ENCODE measurements around the gene CCDC43. TPM values are rescaled to one million over a fixed set of nuclear protein-coding genes. Genes with fewer than 3 reads are reported as not detected.

CCDC43 gene
- total RNA-seq, 4 donors from 2014 or later, result 11.2 to 13.3 (median 12.2) TPM

DNA sequence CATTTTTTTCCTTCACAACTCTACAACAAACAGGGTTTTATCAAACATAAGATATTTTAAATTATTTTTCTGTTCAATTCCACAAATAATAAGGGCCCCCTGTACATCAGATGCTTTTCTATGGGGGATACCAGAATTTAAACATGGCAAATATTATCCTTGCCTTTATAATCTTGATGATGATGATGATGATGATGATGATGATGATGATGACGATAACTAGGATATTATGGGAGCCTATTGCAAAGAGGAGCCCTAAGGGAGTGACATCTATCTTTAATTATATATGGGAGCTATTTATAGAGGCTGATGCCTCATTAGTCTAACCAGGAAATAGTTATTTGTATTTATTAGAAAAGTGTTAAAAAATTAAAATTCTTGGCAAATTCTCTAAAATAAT is 26.5 kb downstream of the CCDC43 start:
- no peak overlapping the region for H3K27ac ChIP-seq
- H3K4me3 ChIP-seq, result no peak overlapping the region
- no peaks in the 10 kb centered on the region for H3K9me3 ChIP-seq
- H3K36me3 ChIP-seq, result no peaks in the 10 kb centered on the region
- TF ChIP-seq EP300 (IDR thresholded peaks at IDR 0.05) (no peak), POLR2A (IDR thresholded peaks at IDR 0.05) (no peak), POLR2AphosphoS5 (IDR thresholded peaks at IDR 0.05) (no peak)
- TF ChIP-seq, protein P1, sequence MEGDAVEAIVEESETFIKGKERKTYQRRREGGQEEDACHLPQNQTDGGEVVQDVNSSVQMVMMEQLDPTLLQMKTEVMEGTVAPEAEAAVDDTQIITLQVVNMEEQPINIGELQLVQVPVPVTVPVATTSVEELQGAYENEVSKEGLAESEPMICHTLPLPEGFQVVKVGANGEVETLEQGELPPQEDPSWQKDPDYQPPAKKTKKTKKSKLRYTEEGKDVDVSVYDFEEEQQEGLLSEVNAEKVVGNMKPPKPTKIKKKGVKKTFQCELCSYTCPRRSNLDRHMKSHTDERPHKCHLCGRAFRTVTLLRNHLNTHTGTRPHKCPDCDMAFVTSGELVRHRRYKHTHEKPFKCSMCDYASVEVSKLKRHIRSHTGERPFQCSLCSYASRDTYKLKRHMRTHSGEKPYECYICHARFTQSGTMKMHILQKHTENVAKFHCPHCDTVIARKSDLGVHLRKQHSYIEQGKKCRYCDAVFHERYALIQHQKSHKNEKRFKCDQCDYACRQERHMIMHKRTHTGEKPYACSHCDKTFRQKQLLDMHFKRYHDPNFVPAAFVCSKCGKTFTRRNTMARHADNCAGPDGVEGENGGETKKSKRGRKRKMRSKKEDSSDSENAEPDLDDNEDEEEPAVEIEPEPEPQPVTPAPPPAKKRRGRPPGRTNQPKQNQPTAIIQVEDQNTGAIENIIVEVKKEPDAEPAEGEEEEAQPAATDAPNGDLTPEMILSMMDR (IDR thresholded peaks at IDR 0.05), result no peak
- no peaks in the 10 kb centered on the region for H3K4me1 ChIP-seq
- DNase-seq (ENCODE audit: low spot score in 2 of 2), result no peak
- H3K27me3 ChIP-seq, result peaks cover 9% of the 10 kb centered on the region
- 85% methylated on average over 1 of the region's 1 CpG for WGBS

DNA sequence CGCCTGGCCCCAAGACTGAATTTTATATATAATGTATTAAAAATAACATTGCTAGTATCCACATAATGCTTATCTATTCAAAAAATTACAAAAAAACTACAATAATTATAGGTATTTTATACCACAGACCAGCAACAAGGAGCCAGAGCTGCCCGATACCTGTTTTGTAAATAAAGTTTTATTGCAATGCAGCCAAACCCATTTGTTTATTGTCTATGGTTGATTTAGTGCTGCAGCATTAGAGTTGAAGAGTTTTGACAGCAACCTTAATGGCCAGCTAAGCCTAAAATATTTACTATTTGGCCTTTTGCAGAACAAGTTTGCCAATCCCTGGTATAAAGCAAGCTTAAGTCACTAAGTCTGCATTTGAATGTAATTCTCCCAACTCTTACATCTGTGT is 27.7 kb downstream of the CCDC43 start:
- Histone ChIP-seq H3K27ac (no peak overlapping the region), H3K9me3 (no peaks in the 10 kb centered on the region), H3K36me3 (no peaks in the 10 kb centered on the region), H3K27me3 (peaks cover 22% of the 10 kb centered on the region), H3K4me3 (no peak overlapping the region), H3K4me1 (peaks cover 3% of the 10 kb centered on the region)
- TF ChIP-seq, protein P1 (IDR thresholded peaks at IDR 0.05), result no peak
- TF ChIP-seq POLR2A (IDR thresholded peaks at IDR 0.05) (no peak), EP300 (IDR thresholded peaks at IDR 0.05) (no peak), POLR2AphosphoS5 (IDR thresholded peaks at IDR 0.05) (no peak)
- WGBS, result 94% methylated on average over 2 of the region's 2 CpGs
- DNase-seq (ENCODE audit: low spot score in 2 of 2), result no peak

DNA sequence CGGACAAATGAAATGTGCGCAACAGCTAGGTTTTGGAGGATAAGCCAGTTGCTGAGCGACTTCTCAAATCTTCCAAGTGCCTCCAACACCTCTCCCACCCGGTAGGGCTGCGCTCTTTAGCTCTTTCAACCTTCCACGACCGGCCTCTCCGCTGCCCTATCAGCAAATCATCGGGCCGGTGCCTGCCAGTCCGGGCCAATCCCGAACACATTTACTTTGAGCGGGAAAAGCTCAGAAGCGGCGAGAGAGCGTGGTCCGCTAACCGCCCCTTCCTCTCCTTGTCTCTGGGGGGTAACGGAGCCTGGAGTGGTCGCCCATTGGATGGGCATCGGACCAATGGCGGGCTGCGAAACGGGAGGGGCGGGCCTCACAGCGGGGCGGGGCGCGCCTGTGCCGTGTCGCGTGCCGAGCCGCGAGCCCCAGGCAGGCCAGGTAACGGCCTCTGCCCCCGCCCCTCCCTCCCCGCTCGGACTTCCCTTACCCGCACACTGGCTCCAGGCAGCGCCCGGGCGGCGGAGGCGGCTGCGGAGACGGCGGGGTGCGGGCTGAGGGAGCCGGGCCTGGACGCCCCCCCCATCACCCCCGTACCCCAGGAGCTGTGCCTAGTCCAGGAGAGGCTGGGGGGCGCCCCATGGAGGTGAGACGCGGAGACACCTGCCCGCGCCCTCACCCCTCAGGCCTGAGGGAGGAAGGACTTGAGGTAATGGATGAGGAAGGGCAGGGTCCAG is 33.4 kb downstream of the CCDC43 start, which contains the start of gene MEIOC:
Gene MEIOC (plus strand): TSS at position 486 of the 728 bp plus-strand sequence. CDS start 146 bp downstream, at position 632.
- TF ChIP-seq POLR2AphosphoS5 (IDR thresholded peaks at IDR 0.05) (no peak), EP300 (IDR thresholded peaks at IDR 0.05) (no peak), POLR2A (IDR thresholded peaks at IDR 0.05) (no peak)
- TF ChIP-seq, protein P1 (IDR thresholded peaks at IDR 0.05), result no peak
- Histone ChIP-seq H3K4me3 (peak within 1 kb of the TSS; percentile 33), H3K27ac (no peak within 1 kb of the TSS), H3K9me3 (no peaks in the 10 kb centered on the region), H3K4me1 (peaks cover 13% of the 10 kb centered on the region), H3K36me3 (no peaks in the 10 kb centered on the region), H3K27me3 (peaks cover 70% of the 10 kb centered on the region)
- no peak for DNase-seq (ENCODE audit: low spot score in 2 of 2)
- WGBS, result 23% methylated on average over 27 of the region's 57 CpGs

DNA sequence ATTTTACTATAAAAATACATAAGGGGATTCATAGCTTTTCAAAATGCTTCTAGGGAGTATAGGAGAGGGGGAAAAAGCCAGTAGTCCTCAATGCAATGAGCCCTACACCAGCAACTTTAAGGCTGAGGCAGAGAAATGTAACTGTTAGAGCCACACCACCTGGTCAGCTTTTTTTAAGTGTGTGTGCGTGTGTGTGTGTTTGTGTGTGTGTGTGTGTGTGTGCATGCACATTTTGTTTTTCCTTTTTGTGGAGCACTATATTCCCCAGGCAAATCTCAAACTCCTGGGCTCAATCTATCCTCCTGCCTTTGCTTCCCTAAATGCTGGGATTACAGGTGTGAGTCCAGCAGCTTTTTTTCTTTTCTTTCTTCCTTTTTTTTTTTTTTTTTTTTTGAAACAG is 35.6 kb downstream of the CCDC43 start:
- Histone ChIP-seq H3K27me3 (peaks cover 76% of the 10 kb centered on the region), H3K9me3 (no peaks in the 10 kb centered on the region), H3K27ac (no peak overlapping the region), H3K4me1 (peaks cover 13% of the 10 kb centered on the region), H3K4me3 (no peak overlapping the region), H3K36me3 (no peaks in the 10 kb centered on the region)
- 88% methylated on average over 1 of the region's 1 CpG for WGBS
- DNase-seq (ENCODE audit: low spot score in 2 of 2), result no peak
- TF ChIP-seq, protein P1 (IDR thresholded peaks at IDR 0.05), result no peak
- TF ChIP-seq POLR2AphosphoS5 (IDR thresholded peaks at IDR 0.05) (no peak), EP300 (IDR thresholded peaks at IDR 0.05) (no peak), POLR2A (IDR thresholded peaks at IDR 0.05) (no peak)

DNA sequence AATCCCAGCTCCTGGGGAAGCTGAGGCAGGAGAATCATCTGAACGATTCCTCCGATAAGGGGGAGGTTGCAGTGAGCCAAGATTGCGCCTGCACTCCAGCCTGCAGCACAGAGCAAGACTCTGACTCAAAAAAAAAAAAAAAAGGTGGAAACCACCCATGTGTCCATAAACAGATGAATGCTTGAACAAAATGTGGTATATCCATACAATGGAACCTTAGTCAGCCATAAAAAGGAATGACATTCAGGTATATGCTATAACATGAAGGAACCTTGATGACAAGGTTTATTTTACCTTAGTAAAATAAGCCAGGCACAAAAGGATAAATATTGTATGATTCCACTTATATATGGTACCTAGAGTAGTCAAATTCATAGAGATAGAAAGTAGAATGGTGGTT is 36.2 kb downstream of the CCDC43 start:
- H3K4me3 ChIP-seq, result no peak overlapping the region
- H3K4me1 ChIP-seq, result peaks cover 13% of the 10 kb centered on the region
- no peaks in the 10 kb centered on the region for H3K9me3 ChIP-seq
- no peak overlapping the region for H3K27ac ChIP-seq
- no peak for DNase-seq (ENCODE audit: low spot score in 2 of 2)
- 94% methylated on average over 3 of the region's 3 CpGs for WGBS
- TF ChIP-seq POLR2A (IDR thresholded peaks at IDR 0.05), result no peak
- TF ChIP-seq, protein P1 (IDR thresholded peaks at IDR 0.05), result no peak
- no peak for TF ChIP-seq EP300 (IDR thresholded peaks at IDR 0.05)
- no peak for TF ChIP-seq POLR2AphosphoS5 (IDR thresholded peaks at IDR 0.05)
- H3K36me3 ChIP-seq, result no peaks in the 10 kb centered on the region
- H3K27me3 ChIP-seq, result peaks cover 80% of the 10 kb centered on the region

Measured in suprapubic skin (tissue), 4 donors.